Colon (tissue), 2 donors: ENCODE data around the gene B4GALT3.

Experiments
- FAIRE-seq: peaks from 2 replicates; lab custom pipeline; 2012; peaks lifted over from hg19 to GRCh38; lab: Jason Lieb, UNC
- donor health status: control.
- donor health status: control.

The B4GALT3 gene

GRCh38 chr1:161127649-161128048 lies 49.7 kb downstream of the B4GALT3 start:
- FAIRE-seq: no peak

GRCh38 chr1:161122967-161123366 lies 54.3 kb downstream of the B4GALT3 start:
- FAIRE-seq: no peak

- no peak for FAIRE-seq
Observed at GRCh38 chr1:161121834-161122233, 55.5 kb downstream of the B4GALT3 start.
